Peyer's patch (tissue), 4 donors: ENCODE data around the gene SGO2.

Experiments
- POLR2A ChIP-seq, 2 donors: fragments of 450-650 bp; IDR thresholded peaks; one replicate each; pipeline ENCODE4 v1.5.1; 2017; ENCODE audit warnings: antibody characterized with exemption in 2 of 2, mild to moderate bottlenecking in 2 of 2, moderate library complexity in 2 of 2
- TF ChIP-seq, protein P1 (sequence below), 6 experiments: fragments of 450-650 bp in 4 of 6; fragments of 200-600 bp in 2 of 6; sonication (generic) in 1 of 6; IDR thresholded peaks; one replicate each; pipeline ENCODE4 v1.5.1; 2017 to 2019; ENCODE audit warnings: antibody characterized with exemption in 6 of 6, mild to moderate bottlenecking in 3 of 6, moderate library complexity in 1 of 6

- no peak for TF ChIP-seq POLR2A (IDR thresholded peaks at IDR 0.05)
- TF ChIP-seq, protein P1, sequence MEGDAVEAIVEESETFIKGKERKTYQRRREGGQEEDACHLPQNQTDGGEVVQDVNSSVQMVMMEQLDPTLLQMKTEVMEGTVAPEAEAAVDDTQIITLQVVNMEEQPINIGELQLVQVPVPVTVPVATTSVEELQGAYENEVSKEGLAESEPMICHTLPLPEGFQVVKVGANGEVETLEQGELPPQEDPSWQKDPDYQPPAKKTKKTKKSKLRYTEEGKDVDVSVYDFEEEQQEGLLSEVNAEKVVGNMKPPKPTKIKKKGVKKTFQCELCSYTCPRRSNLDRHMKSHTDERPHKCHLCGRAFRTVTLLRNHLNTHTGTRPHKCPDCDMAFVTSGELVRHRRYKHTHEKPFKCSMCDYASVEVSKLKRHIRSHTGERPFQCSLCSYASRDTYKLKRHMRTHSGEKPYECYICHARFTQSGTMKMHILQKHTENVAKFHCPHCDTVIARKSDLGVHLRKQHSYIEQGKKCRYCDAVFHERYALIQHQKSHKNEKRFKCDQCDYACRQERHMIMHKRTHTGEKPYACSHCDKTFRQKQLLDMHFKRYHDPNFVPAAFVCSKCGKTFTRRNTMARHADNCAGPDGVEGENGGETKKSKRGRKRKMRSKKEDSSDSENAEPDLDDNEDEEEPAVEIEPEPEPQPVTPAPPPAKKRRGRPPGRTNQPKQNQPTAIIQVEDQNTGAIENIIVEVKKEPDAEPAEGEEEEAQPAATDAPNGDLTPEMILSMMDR (IDR thresholded peaks at IDR 0.05): no peak
Measured at GRCh38 chr2:200617156-200618053, 91.4 kb downstream of the SGO2 start.
